HUES48 (cell line): ENCODE data around the gene MARCHF9.
"Not testable (repeated sequence)": the region's sequence is repeated elsewhere in the genome, so short reads cannot be mapped to it uniquely, and the experiment has no call there.

Source experiments
- H3K27ac ChIP-seq: one replicate; pipeline ENCODE4 v1.7.0; 2013; ENCODE audit warnings: low read depth, low read length, inconsistent platforms
- H3K27me3 ChIP-seq: 2 replicates; pipeline ENCODE4 v1.6.1; 2013; ENCODE audit warnings: mild to moderate bottlenecking, low read length; ENCODE audit not compliant: control insufficient read depth, insufficient read depth
- H3K36me3 ChIP-seq: 2 replicates; pipeline ENCODE4 v1.6.1; 2013; ENCODE audit warnings: low read length; ENCODE audit not compliant: control insufficient read depth, insufficient read depth
- H3K4me1 ChIP-seq: 2 replicates; pipeline ENCODE4 v1.6.1; 2013; ENCODE audit warnings: mild to moderate bottlenecking, low read length; ENCODE audit not compliant: control insufficient read depth, insufficient read depth
- H3K4me3 ChIP-seq: 2 replicates; pipeline ENCODE4 v1.5.1; 2013; ENCODE audit warnings: mild to moderate bottlenecking, low read depth, low read length
- H3K9ac ChIP-seq: 2 replicates; pipeline ENCODE4 v1.6.1; 2013; ENCODE audit warnings: mild to moderate bottlenecking, low read depth, low read length, moderate library complexity
- H3K9me3 ChIP-seq: 2 replicates; pipeline ENCODE4 v1.6.1; 2013; ENCODE audit warnings: low read length; ENCODE audit not compliant: control insufficient read depth, insufficient read depth

Gene MARCHF9, protein sequence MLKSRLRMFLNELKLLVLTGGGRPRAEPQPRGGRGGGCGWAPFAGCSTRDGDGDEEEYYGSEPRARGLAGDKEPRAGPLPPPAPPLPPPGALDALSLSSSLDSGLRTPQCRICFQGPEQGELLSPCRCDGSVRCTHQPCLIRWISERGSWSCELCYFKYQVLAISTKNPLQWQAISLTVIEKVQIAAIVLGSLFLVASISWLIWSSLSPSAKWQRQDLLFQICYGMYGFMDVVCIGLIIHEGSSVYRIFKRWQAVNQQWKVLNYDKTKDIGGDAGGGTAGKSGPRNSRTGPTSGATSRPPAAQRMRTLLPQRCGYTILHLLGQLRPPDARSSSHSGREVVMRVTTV

GRCh38 chr12:57754411-57755193 is at the start of gene MARCHF9:
TSS of gene MARCHF9 (plus strand) at chr12:57755103. CDS start at chr12:57755529, 426 bp downstream.
- peaks cover 11% of the 10 kb centered on the region for H3K36me3 ChIP-seq
- peaks cover 26% of the 10 kb centered on the region for H3K4me1 ChIP-seq
- H3K9ac ChIP-seq, result no peak within 1 kb of the TSS
- peak within 1 kb of the TSS; percentile 79 for H3K4me3 ChIP-seq
- H3K27ac ChIP-seq, result no peak within 1 kb of the TSS
- no peaks in the 10 kb centered on the region for H3K9me3 ChIP-seq
- peaks cover 44% of the 10 kb centered on the region for H3K27me3 ChIP-seq

GRCh38 chr12:57707250-57707649 is 47.7 kb upstream of the MARCHF9 start:
- H3K36me3 ChIP-seq, result peaks cover 5% of the 10 kb centered on the region; the same call in 1 of the 2 replicates
- no peaks in the 10 kb centered on the region for H3K4me1 ChIP-seq
- H3K9me3 ChIP-seq, result no peaks in the 10 kb centered on the region
- H3K27me3 ChIP-seq, result no peaks in the 10 kb centered on the region
- H3K27ac ChIP-seq, result no peak overlapping the region
- no peak overlapping the region for H3K4me3 ChIP-seq
- no peak overlapping the region for H3K9ac ChIP-seq

- H3K36me3 ChIP-seq, result peaks cover 5% of the 10 kb centered on the region; the same call in 1 of the 2 replicates
- H3K4me3 ChIP-seq, result no peak overlapping the region
- no peaks in the 10 kb centered on the region for H3K4me1 ChIP-seq
- H3K9ac ChIP-seq, result no peak overlapping the region
- H3K27me3 ChIP-seq, result no peaks in the 10 kb centered on the region
- no peaks in the 10 kb centered on the region for H3K9me3 ChIP-seq
- no peak overlapping the region for H3K27ac ChIP-seq
Observed at GRCh38 chr12:57708296-57708695, 46.6 kb upstream of the MARCHF9 start.

- H3K4me1 ChIP-seq, result no peaks in the 10 kb centered on the region
- peaks cover 12% of the 10 kb centered on the region for H3K36me3 ChIP-seq
- no peak overlapping the region for H3K9ac ChIP-seq
- H3K27ac ChIP-seq, result no peak overlapping the region
- no peaks in the 10 kb centered on the region for H3K9me3 ChIP-seq
- H3K4me3 ChIP-seq, result no peak overlapping the region
- no peaks in the 10 kb centered on the region for H3K27me3 ChIP-seq
Observed at GRCh38 chr12:57712701-57713100, 42.2 kb upstream of the MARCHF9 start.

DNA sequence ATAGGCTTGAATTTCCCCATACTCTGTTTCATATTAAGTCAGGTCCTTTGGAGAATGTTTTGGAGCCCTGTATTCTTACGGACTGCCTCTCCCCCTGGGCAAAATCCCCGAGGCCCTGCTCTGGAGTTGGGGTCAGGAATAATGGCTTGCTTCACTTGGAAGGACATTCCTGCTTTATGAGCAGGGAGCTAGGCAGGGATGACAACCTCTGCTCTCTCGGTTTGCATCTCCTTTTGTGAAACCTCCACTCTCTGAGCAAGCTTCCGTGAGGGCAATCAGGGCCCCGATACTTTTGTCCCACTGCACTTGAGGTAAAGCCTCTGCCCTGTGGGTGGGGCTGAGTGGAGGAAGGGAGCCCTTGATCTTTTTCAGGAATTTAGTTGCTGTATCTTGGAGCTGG is 41.7 kb upstream of the MARCHF9 start:
- Histone ChIP-seq H3K4me1 (no peaks in the 10 kb centered on the region), H3K4me3 (no peak overlapping the region), H3K27me3 (no peaks in the 10 kb centered on the region), H3K9ac (no peak overlapping the region), H3K36me3 (peaks cover 17% of the 10 kb centered on the region), H3K9me3 (no peaks in the 10 kb centered on the region), H3K27ac (no peak overlapping the region)

DNA sequence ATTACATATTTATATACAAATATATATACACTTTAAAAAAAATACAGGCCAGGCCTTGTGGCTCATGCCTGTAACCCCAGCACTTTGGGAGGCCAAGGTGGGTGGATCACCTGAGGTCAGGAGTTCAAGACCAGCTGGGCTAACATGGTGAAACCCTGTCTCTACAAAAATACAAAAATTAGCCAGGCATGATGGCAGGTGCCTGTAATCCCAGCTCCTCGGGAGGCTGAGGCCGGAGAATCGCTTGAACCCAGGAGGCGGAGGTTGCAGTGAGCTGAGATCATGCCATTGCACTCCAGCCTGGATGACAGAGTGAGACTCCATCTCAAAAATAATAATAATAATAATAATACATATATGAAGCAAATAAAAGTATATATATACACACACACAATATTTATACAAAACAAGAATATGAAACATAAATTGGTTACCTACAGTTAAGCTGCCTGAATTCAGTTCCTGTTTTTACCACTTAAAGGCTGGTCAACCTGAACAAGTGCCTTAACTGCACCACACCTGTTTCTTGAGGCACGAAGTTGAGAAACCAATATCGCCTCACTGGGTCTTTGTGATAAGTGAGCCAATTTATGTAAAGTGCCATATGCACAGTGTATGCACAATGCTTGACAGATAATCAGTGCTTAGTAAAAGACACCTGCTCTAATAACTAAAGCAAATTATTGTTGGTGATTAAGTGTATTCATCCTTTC is 39.7 kb upstream of the MARCHF9 start:
- H3K9me3 ChIP-seq, H3K27ac ChIP-seq, H3K27me3 ChIP-seq, H3K9ac ChIP-seq, H3K4me3 ChIP-seq, H3K4me1 ChIP-seq: not testable (repeated sequence)
- H3K36me3 ChIP-seq, result peaks cover 32% of the 10 kb centered on the region

GRCh38 chr12:57715786-57716185 is 39.1 kb upstream of the MARCHF9 start:
- no peak overlapping the region for H3K4me3 ChIP-seq
- H3K27ac ChIP-seq, result no peak overlapping the region
- H3K4me1 ChIP-seq, result no peaks in the 10 kb centered on the region
- no peaks in the 10 kb centered on the region for H3K9me3 ChIP-seq
- H3K36me3 ChIP-seq, result peaks cover 37% of the 10 kb centered on the region
- H3K9ac ChIP-seq, result no peak overlapping the region
- no peaks in the 10 kb centered on the region for H3K27me3 ChIP-seq

DNA sequence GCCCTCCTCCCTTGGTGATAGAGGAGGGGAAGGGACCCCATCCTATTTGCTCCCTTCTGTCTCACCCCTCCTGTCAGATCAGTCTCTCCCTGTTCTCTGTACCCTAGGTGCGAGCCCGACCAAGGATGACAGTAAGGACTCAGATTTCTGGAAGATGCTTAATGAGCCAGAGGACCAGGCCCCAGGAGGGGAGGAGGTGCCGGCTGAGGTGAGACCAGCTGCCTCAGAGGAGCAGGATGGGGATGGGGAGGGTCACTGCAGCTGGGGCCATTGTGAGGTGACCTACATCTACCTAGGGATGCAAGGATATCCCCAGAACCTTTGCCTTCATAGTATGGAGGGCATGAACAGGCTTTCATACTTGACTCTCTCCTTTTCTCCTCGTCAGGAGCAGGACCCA is 38.6 kb upstream of the MARCHF9 start:
- Histone ChIP-seq H3K4me3 (no peak overlapping the region), H3K27me3 (no peaks in the 10 kb centered on the region), H3K9me3 (no peaks in the 10 kb centered on the region), H3K4me1 (no peaks in the 10 kb centered on the region), H3K27ac (no peak overlapping the region), H3K36me3 (peaks cover 40% of the 10 kb centered on the region), H3K9ac (no peak overlapping the region)

GRCh38 chr12:57717131-57717530 is 37.8 kb upstream of the MARCHF9 start:
- Histone ChIP-seq H3K36me3 (peaks cover 40% of the 10 kb centered on the region), H3K9ac (no peak overlapping the region), H3K9me3 (no peaks in the 10 kb centered on the region), H3K27me3 (no peaks in the 10 kb centered on the region), H3K4me1 (no peaks in the 10 kb centered on the region), H3K27ac (no peak overlapping the region), H3K4me3 (no peak overlapping the region)

- no peaks in the 10 kb centered on the region for H3K9me3 ChIP-seq
- no peak overlapping the region for H3K4me3 ChIP-seq
- peaks cover 40% of the 10 kb centered on the region for H3K36me3 ChIP-seq
- no peaks in the 10 kb centered on the region for H3K27me3 ChIP-seq
- H3K4me1 ChIP-seq, result no peaks in the 10 kb centered on the region
- no peak overlapping the region for H3K9ac ChIP-seq
- no peak overlapping the region for H3K27ac ChIP-seq
Observed at GRCh38 chr12:57717846-57718640, 36.9 kb upstream of the MARCHF9 start.
